Endothelial cell of umbilical vein (primary cell): Measurements from ENCODE around the gene FTSJ1. TPM values are rescaled to one million over a fixed set of nuclear protein-coding genes. Genes with fewer than 3 reads are reported as not detected.

Experiments used
- BruUV-seq: library from RNA; stranded (reverse); fragments of 400-500 nt; replicated peaks from 2 replicates; lab custom pipeline; 2021; lab: Mats Ljungman, UMichigan
- CTCF ChIA-PET: fragments of 300-600, 350-600 bp; sonication (Branson Sonifier 250); formaldehyde crosslinking; loops from one replicate; lab custom pipeline; 2021; ENCODE audit warnings: antibody characterized with exemption, inconsistent platforms; lab: Charles Lee
- POLR2A ChIA-PET: fragments of 300-600, 350-600 bp; sonication (Branson Sonifier 250); formaldehyde crosslinking; loops from one replicate; lab custom pipeline; 2021; ENCODE audit warnings: antibody characterized with exemption, inconsistent platforms; lab: Charles Lee
- DNase-seq: peaks from one replicate; pipeline ENCODE4 v3.0.0-alpha.2; 2011; ENCODE audit warnings: low read depth, low spot score
- FAIRE-seq: peaks from 2 replicates; lab custom pipeline; 2011; peaks lifted over from hg19 to GRCh38; lab: Jason Lieb, UNC
- H2AFZ ChIP-seq: 2 replicates; pipeline ENCODE4 v1.6.0; 2012; ENCODE audit warnings: low read depth, low read length, control low read depth, inconsistent platforms
- H3K27ac ChIP-seq: 2 replicates; pipeline ENCODE4 v1.5.1; 2011; ENCODE audit warnings: low read depth, mild to moderate bottlenecking, control low read depth, low read length, moderate library complexity; ENCODE audit not compliant: insufficient read depth
- H3K27me3 ChIP-seq, 2 experiments: 2 replicates each; pipeline versions ENCODE4 v1.6.0 to v1.6.1; 2011; ENCODE audit warnings: low read length in 2 of 2, mixed read lengths in 1 of 2; ENCODE audit not compliant: control insufficient read depth in 2 of 2, insufficient read depth in 2 of 2
- H3K36me3 ChIP-seq, 2 experiments: 2 replicates in 1 of 2; 3 replicates in 1 of 2; pipeline ENCODE4 v1.5.1; 2011; ENCODE audit warnings: low read length in 2 of 2, mild to moderate bottlenecking in 1 of 2, moderate library complexity in 1 of 2; ENCODE audit not compliant: control insufficient read depth in 2 of 2, insufficient read depth in 2 of 2; ENCODE audit errors: extremely low read depth in 1 of 2
- H3K4me1 ChIP-seq: 3 replicates; pipeline ENCODE4 v1.5.1; 2011; ENCODE audit warnings: mild to moderate bottlenecking, low read length; ENCODE audit not compliant: control insufficient read depth, insufficient read depth; ENCODE audit errors: extremely low read depth
- H3K4me2 ChIP-seq: 2 replicates; pipeline ENCODE4 v1.6.1; 2011; ENCODE audit warnings: low read length, control low read depth, mixed read lengths; ENCODE audit not compliant: insufficient read depth
- H3K4me3 ChIP-seq, 3 experiments: fragments of 200-600 bp in 1 of 3; sonication (generic), shearing (Covaris generic) in 1 of 3; replicated peaks in 1 of 3; 2 replicates each; pipeline ENCODE4 v1.5.1; 2011 to 2016; ENCODE audit warnings: control low read depth in 3 of 3, low read length in 3 of 3, mild to moderate bottlenecking in 2 of 3, inconsistent platforms in 1 of 3, low read depth in 1 of 3, moderate library complexity in 1 of 3; ENCODE audit not compliant: insufficient read depth in 1 of 3
- H3K79me2 ChIP-seq: 2 replicates; pipeline ENCODE4 v1.6.0; 2012; ENCODE audit warnings: low read length, inconsistent platforms; ENCODE audit not compliant: control insufficient read depth, insufficient read depth
- H3K9ac ChIP-seq: replicated peaks from 2 replicates; pipeline ENCODE3; 2011; ENCODE audit warnings: low read length, control low read depth; ENCODE audit not compliant: insufficient read depth; ENCODE audit errors: extremely low read depth
- H3K9me1 ChIP-seq: replicated peaks from 3 replicates; pipeline ENCODE4 v1.6.0; 2011; ENCODE audit warnings: mild to moderate bottlenecking, low read length; ENCODE audit not compliant: control insufficient read depth, insufficient read depth; ENCODE audit errors: extremely low read depth
- H3K9me3 ChIP-seq: replicated peaks from 2 replicates; pipeline ENCODE4 v1.5.1; 2012; ENCODE audit warnings: low read length, inconsistent platforms; ENCODE audit not compliant: control insufficient read depth, insufficient read depth
- H4K20me1 ChIP-seq: replicated peaks from 2 replicates; pipeline ENCODE3; 2011; ENCODE audit warnings: mild to moderate bottlenecking, low read length; ENCODE audit not compliant: control insufficient read depth, insufficient read depth; ENCODE audit errors: extremely low read depth
- CTCF ChIP-seq, 2 donors: IDR thresholded peaks; 1 replicate in 1 of 2; 2 replicates in 1 of 2; pipeline ENCODE4 v1.5.1; 2011; ENCODE audit warnings: low read length in 2 of 2, mild to moderate bottlenecking in 2 of 2, moderate library complexity in 2 of 2, control low read depth in 1 of 2, inconsistent platforms in 1 of 2, low read depth in 1 of 2; ENCODE audit not compliant: insufficient read depth in 1 of 2; ENCODE audit errors: extremely low read depth in 1 of 2
- EZH2 ChIP-seq: IDR thresholded peaks from 2 replicates; pipeline ENCODE4 v1.6.1; 2012; ENCODE audit warnings: borderline replicate concordance, low read depth, mild to moderate bottlenecking, moderate library complexity, low read length, inconsistent platforms; ENCODE audit not compliant: severe bottlenecking
- FOS ChIP-seq: IDR thresholded peaks from 2 replicates; pipeline ENCODE4 v1.6.1; 2011; ENCODE audit warnings: mild to moderate bottlenecking, low read length, moderate library complexity, borderline replicate concordance; ENCODE audit not compliant: insufficient read depth
- GATA2 ChIP-seq: IDR thresholded peaks from 2 replicates; pipeline ENCODE4 v1.7.0; 2011; ENCODE audit warnings: low read depth, mild to moderate bottlenecking, moderate library complexity, mixed read lengths, low read length; ENCODE audit not compliant: insufficient read length, insufficient read depth
- JUN ChIP-seq: IDR thresholded peaks from 2 replicates; pipeline ENCODE4 v1.6.1; 2011; ENCODE audit warnings: borderline replicate concordance, low read depth; ENCODE audit not compliant: insufficient read length, insufficient read depth
- MYC ChIP-seq: IDR thresholded peaks from one replicate; pipeline ENCODE4 v1.6.1; 2011; ENCODE audit warnings: mild to moderate bottlenecking, low read depth, low read length
- POLR2A ChIP-seq: IDR thresholded peaks from 2 replicates; pipeline ENCODE4 v1.6.1; 2012; ENCODE audit warnings: low read depth, mild to moderate bottlenecking, control low read depth, low read length
- POLR2AphosphoS5 ChIP-seq: IDR thresholded peaks from 2 replicates; pipeline ENCODE4 v1.6.1; 2012; ENCODE audit warnings: low read depth, mild to moderate bottlenecking, control low read depth, low read length, moderate library complexity; ENCODE audit not compliant: insufficient read depth
- dilution Hi-C: fragments of 300-500 bp; cut with MboI; formaldehyde crosslinking; loops from one replicate; pipeline ENCODE4 v1.15.0; 2019; ENCODE audit warnings: low sequenced_read_pairs; ENCODE audit not compliant: extremely low pct_ligation_motif_present
- intact Hi-C: fragments of 100-400 bp; cut with micrococcal nuclease; formaldehyde crosslinking; loops from one replicate; pipeline ENCODE4 v1.10.0; 2022
- polyA plus RNA-seq, 4 experiments: library from polyadenylated mRNA; depleted of rRNA in 3 of 4; stranded (reverse) in 3 of 4; unstranded in 1 of 4; fragments of >200 nt; gene quantifications; 2 replicates each; pipeline versions ENCODE4 v1.2.1 to v1.2.3, GENCODE V29; 2011 to 2012; ENCODE audit warnings: missing spikeins in 1 of 4
- total RNA-seq: library from RNA; stranded (reverse); gene quantifications from 2 replicates; pipeline ENCODE4 v1.2.3, GENCODE V29; 2021
- TF ChIP-seq, protein P1 (sequence below): IDR thresholded peaks from 2 replicates; pipeline ENCODE4 v1.6.1; 2011; ENCODE audit not compliant: insufficient read depth, insufficient read length

FTSJ1 gene
- total and polyA plus RNA-seq, 2 donors (not counting 3 experiments of a cell fraction or from before 2014, with no cell fraction given) = 59.9 to 63.9 TPM

DNA sequence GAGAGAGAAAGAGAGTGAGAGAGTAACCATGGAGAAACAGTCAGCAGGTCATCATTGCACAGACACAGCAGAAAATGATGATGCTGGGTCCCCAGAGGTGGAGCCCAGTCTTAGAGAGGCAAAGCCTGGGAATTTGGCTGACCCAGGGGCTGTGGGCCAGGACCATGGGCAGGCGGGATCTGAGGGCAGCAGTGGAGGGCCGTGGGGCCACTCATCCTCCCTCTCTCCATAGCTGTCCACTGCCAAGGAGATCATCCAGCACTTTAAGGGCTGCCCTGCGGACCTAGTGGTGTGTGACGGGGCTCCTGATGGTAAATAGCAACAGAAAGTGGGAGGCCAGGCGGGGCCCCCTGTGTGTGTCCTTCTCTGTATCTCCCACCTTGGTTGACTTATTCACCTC is 2.8 kb downstream of the FTSJ1 start:
- no peak overlapping the region for H3K27ac ChIP-seq
- H3K9ac ChIP-seq = no peak overlapping the region
- no peak overlapping the region for H3K4me3 ChIP-seq
- H3K4me2 ChIP-seq = no peak overlapping the region
- dilution Hi-C loops = no loop called here
- intact Hi-C loops = loop anchor here (5.0 kb wide), 3 partner anchors 43 to 397 kb away; partner anchors contain the start of gene EBP
- H3K27me3 ChIP-seq = no peaks in the 10 kb centered on the region
- DNase-seq = no peak
- BruUV-seq = no TSS peak
- H3K79me2 ChIP-seq = peaks cover 34% of the 10 kb centered on the region
- peaks cover 0 to 7% of the 10 kb centered on the region in 2 experiments for H3K36me3 ChIP-seq
- TF ChIP-seq EZH2 (no peak), CTCF (IDR thresholded peaks at IDR 0.05; ENCODE audit: extremely low read depth in 1 of 2, insufficient read depth in 1 of 2, low read depth in 1 of 2, low read length in 2 of 2) (no peak), FOS (no peak), POLR2AphosphoS5 (no peak), JUN (no peak), MYC (no peak), POLR2A (no peak), GATA2 (no peak)
- TF ChIP-seq, protein P1, sequence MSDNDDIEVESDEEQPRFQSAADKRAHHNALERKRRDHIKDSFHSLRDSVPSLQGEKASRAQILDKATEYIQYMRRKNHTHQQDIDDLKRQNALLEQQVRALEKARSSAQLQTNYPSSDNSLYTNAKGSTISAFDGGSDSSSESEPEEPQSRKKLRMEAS = no peak
- peaks cover 6% of the 10 kb centered on the region for H3K4me1 ChIP-seq
- FAIRE-seq = no peak
- H3K9me3 ChIP-seq = no peaks in the 10 kb centered on the region
- CTCF ChIA-PET = no interaction called here
- POLR2A ChIA-PET = no interaction called here
- no peak overlapping the region for H2AFZ ChIP-seq
- no peaks in the 10 kb centered on the region for H4K20me1 ChIP-seq
- H3K9me1 ChIP-seq = no peaks in the 10 kb centered on the region
